Muscle of leg (tissue), 11 donors: ENCODE results near the gene LMO1. TPM values are rescaled to one million over a fixed set of nuclear protein-coding genes. Genes with fewer than 3 reads are reported as not detected.
A peak's percentile ranks its signal among the peaks of the same experiment; 100 is the strongest.

Experiments used
- DNase-seq: peaks from one replicate; pipeline ENCODE4 v3.0.0; 2013
- H3K27ac ChIP-seq: one replicate; pipeline ENCODE4 v1.5.1; 2013; ENCODE audit warnings: mild to moderate bottlenecking, low read length, control low read depth
- H3K27me3 ChIP-seq: one replicate; pipeline ENCODE4 v1.6.1; 2013; ENCODE audit warnings: low read length; ENCODE audit not compliant: control insufficient read depth, insufficient read depth
- H3K36me3 ChIP-seq: one replicate; pipeline ENCODE4 v1.6.1; 2013; ENCODE audit warnings: low read length; ENCODE audit not compliant: control insufficient read depth, insufficient read depth
- H3K4me1 ChIP-seq: one replicate; pipeline ENCODE4 v1.6.1; 2013; ENCODE audit warnings: low read length; ENCODE audit not compliant: control insufficient read depth, insufficient read depth
- H3K4me3 ChIP-seq: one replicate; pipeline ENCODE4 v1.5.1; 2013; ENCODE audit warnings: low read length, control low read depth
- H3K9me3 ChIP-seq: replicated peaks from 2 replicates; pipeline ENCODE4 v1.6.1; 2013; ENCODE audit warnings: low read depth, low read length; ENCODE audit not compliant: control insufficient read depth
- WGBS: methylation state at CpG from one replicate; pipeline ENCODE4 v1.1.5; 2013; ENCODE audit warnings: missing lambda C conversion rate; ENCODE audit not compliant: insufficient coverage; 5-methylcytosine and 5-hydroxymethylcytosine counted together
- polyA plus RNA-seq, 8 donors: library from polyadenylated mRNA; unstranded; fragments of 120-200 nt; gene quantifications; one replicate each; pipeline versions ENCODE4 v1.2.1 to v1.2.3, GENCODE V29; 2013; ENCODE audit warnings: inconsistent platforms in 1 of 8, low replicate concordance in 1 of 8; ENCODE audit not compliant: insufficient read length in 8 of 8, insufficient read depth in 1 of 8
- total RNA-seq: library from RNA; stranded (reverse); fragments of 120-200 nt; gene quantifications from one replicate; pipeline ENCODE4 v1.2.4, GENCODE V29; 2013

LMO1 gene
- total and polyA plus RNA-seq, 9 donors = 0.59 to 3.4 (median 2.0) TPM

GRCh38 chr11:8258289-8258688 lies 5.4 kb downstream of the LMO1 start:
- Histone ChIP-seq H3K9me3 (no peaks in the 10 kb centered on the region), H3K27me3 (peaks cover 26% of the 10 kb centered on the region), H3K4me3 (no peak overlapping the region), H3K36me3 (no peaks in the 10 kb centered on the region), H3K27ac (peak overlapping the region; percentile 15), H3K4me1 (peaks cover 33% of the 10 kb centered on the region)
- WGBS = 58% methylated on average over 5 of the region's 5 CpGs
- peak; percentile 52 for DNase-seq

GRCh38 chr11:8257003-8257664 lies 6.5 kb downstream of the LMO1 start:
- H3K36me3 ChIP-seq = no peaks in the 10 kb centered on the region
- H3K27me3 ChIP-seq = peaks cover 17% of the 10 kb centered on the region
- WGBS = 86% methylated on average over 1 of the region's 4 CpGs
- DNase-seq = no peak
- H3K4me3 ChIP-seq = no peak overlapping the region
- H3K4me1 ChIP-seq = peaks cover 28% of the 10 kb centered on the region
- no peaks in the 10 kb centered on the region for H3K9me3 ChIP-seq
- no peak overlapping the region for H3K27ac ChIP-seq

- Histone ChIP-seq H3K4me3 (no peak overlapping the region), H3K27ac (no peak overlapping the region), H3K36me3 (no peaks in the 10 kb centered on the region), H3K27me3 (peaks cover 10% of the 10 kb centered on the region), H3K9me3 (no peaks in the 10 kb centered on the region), H3K4me1 (peaks cover 23% of the 10 kb centered on the region)
- DNase-seq = no peak
- 88% methylated on average over 1 of the region's 5 CpGs for WGBS
These were observed 7.2 kb downstream of the LMO1 start for GRCh38 chr11:8256271-8257002.

GRCh38 chr11:8253566-8253965 lies 10.1 kb downstream of the LMO1 start:
- H3K27me3 ChIP-seq = no peaks in the 10 kb centered on the region
- 36% methylated on average over 2 of the region's 12 CpGs for whole genome bisulfite sequencing
- H3K9me3 ChIP-seq = no peaks in the 10 kb centered on the region
- H3K4me3 ChIP-seq = no peak overlapping the region
- H3K36me3 ChIP-seq = no peaks in the 10 kb centered on the region
- no peak overlapping the region for H3K27ac ChIP-seq
- no peak for DNase-seq
- peaks cover 17% of the 10 kb centered on the region for H3K4me1 ChIP-seq

GRCh38 chr11:8252946-8253345 lies 10.7 kb downstream of the LMO1 start:
- Histone ChIP-seq H3K9me3 (no peaks in the 10 kb centered on the region), H3K4me1 (peaks cover 11% of the 10 kb centered on the region), H3K27ac (no peak overlapping the region), H3K36me3 (no peaks in the 10 kb centered on the region), H3K27me3 (no peaks in the 10 kb centered on the region), H3K4me3 (no peak overlapping the region)
- no peak for DNase-seq
- 60% methylated on average over 4 of the region's 5 CpGs for WGBS

- WGBS = 59% methylated on average over 3 of the region's 5 CpGs
These were observed 11.3 kb downstream of the LMO1 start for GRCh38 chr11:8252388-8252787.

GRCh38 chr11:8251616-8252295 lies 11.9 kb downstream of the LMO1 start:
- Histone ChIP-seq H3K27me3 (no peaks in the 10 kb centered on the region), H3K4me1 (peaks cover 9% of the 10 kb centered on the region), H3K27ac (no peak overlapping the region), H3K36me3 (no peaks in the 10 kb centered on the region), H3K4me3 (no peak overlapping the region), H3K9me3 (no peaks in the 10 kb centered on the region)
- DNase-seq = no peak
- 74% methylated on average over 6 of the region's 10 CpGs for WGBS

More at GRCh38 chr11:8252388-8252787, 11.3 kb downstream of the LMO1 start:
- peaks cover 9% of the 10 kb centered on the region for H3K4me1 ChIP-seq
- DNase-seq = no peak
- H3K9me3 ChIP-seq = no peaks in the 10 kb centered on the region
- no peaks in the 10 kb centered on the region for H3K27me3 ChIP-seq
- H3K36me3 ChIP-seq = no peaks in the 10 kb centered on the region
- no peak overlapping the region for H3K4me3 ChIP-seq
- H3K27ac ChIP-seq = no peak overlapping the region

- H3K9me3 ChIP-seq = no peaks in the 10 kb centered on the region
- H3K27ac ChIP-seq = no peak overlapping the region
- H3K27me3 ChIP-seq = no peaks in the 10 kb centered on the region
- H3K4me3 ChIP-seq = no peak overlapping the region
- H3K4me1 ChIP-seq = peaks cover 9% of the 10 kb centered on the region
- DNase-seq = no peak
- no peaks in the 10 kb centered on the region for H3K36me3 ChIP-seq
- WGBS = 80% methylated on average over 4 of the region's 11 CpGs
These were observed 12.6 kb downstream of the LMO1 start for GRCh38 chr11:8250981-8251615.

GRCh38 chr11:8250434-8250833 lies 13.2 kb downstream of the LMO1 start:
- peaks cover 1% of the 10 kb centered on the region for H3K27me3 ChIP-seq
- peaks cover 9% of the 10 kb centered on the region for H3K4me1 ChIP-seq
- WGBS = 22% methylated on average over 2 of the region's 5 CpGs
- H3K27ac ChIP-seq = no peak overlapping the region
- H3K4me3 ChIP-seq = no peak overlapping the region
- DNase-seq = no peak
- H3K9me3 ChIP-seq = no peaks in the 10 kb centered on the region
- no peaks in the 10 kb centered on the region for H3K36me3 ChIP-seq

GRCh38 chr11:8249482-8249881 lies 14.2 kb downstream of the LMO1 start:
- peaks cover 9% of the 10 kb centered on the region for H3K4me1 ChIP-seq
- no peaks in the 10 kb centered on the region for H3K36me3 ChIP-seq
- H3K27me3 ChIP-seq = peaks cover 2% of the 10 kb centered on the region
- H3K27ac ChIP-seq = no peak overlapping the region
- H3K4me3 ChIP-seq = no peak overlapping the region
- WGBS = 72% methylated on average over 5 of the region's 6 CpGs
- DNase-seq = no peak
- no peaks in the 10 kb centered on the region for H3K9me3 ChIP-seq
